Colonic mucosa (tissue), 4 donors: ENCODE measurements around the gene GAA. TPM values are rescaled to one million over a fixed set of nuclear protein-coding genes. Genes with fewer than 3 reads are reported as not detected.

Experiments used
- DNase-seq: peaks from one replicate; pipeline ENCODE4 v3.0.0-alpha.2; 2020
- H3K27ac ChIP-seq: fragments of 200-600 bp; one replicate; pipeline ENCODE4 v1.8.0; 2021
- H3K27me3 ChIP-seq: fragments of 200-600 bp; one replicate; pipeline ENCODE4 v1.8.0; 2021
- H3K36me3 ChIP-seq: fragments of 200-600 bp; one replicate; pipeline ENCODE4 v1.8.0; 2021
- H3K4me1 ChIP-seq: fragments of 200-600 bp; one replicate; pipeline ENCODE4 v1.8.0; 2021; ENCODE audit warnings: mild to moderate bottlenecking
- H3K4me3 ChIP-seq: fragments of 200-600 bp; one replicate; pipeline ENCODE4 v1.8.0; 2021
- H3K9ac ChIP-seq, 2 donors: one replicate each; pipeline ENCODE4 v1.7.0; 2013; ENCODE audit warnings: control low read depth in 2 of 2, low read depth in 2 of 2, low read length in 2 of 2
- H3K9me3 ChIP-seq: fragments of 200-600 bp; one replicate; pipeline ENCODE4 v1.8.0; 2021
- CTCF ChIP-seq: fragments of 200-600 bp; IDR thresholded peaks from one replicate; pipeline ENCODE4 v1.8.0; 2022; ENCODE audit warnings: antibody characterized with exemption, mild to moderate bottlenecking
- intact Hi-C: fragments of 100-400 bp; cut with DNase I; formaldehyde crosslinking; loops from one replicate; pipeline ENCODE4 v1.14.1; 2022
- total RNA-seq, 2 donors: library from RNA; stranded (reverse); fragmentation: NEBNext Ultra II Directional in 1 of 2; extraction: Animal tissue kit (Norgen Biotek cat#: 25700) in 1 of 2; gene quantifications; one replicate each; pipeline ENCODE4 v1.2.1, GENCODE V29; 2021
- donor health status: healthy.
- donor health status: DM: no; HTN: no; CAD: no.
- donor health status: DM: no; HTN: no; CAD: no.

GAA gene
- total RNA-seq, 2 donors from 2014 or later, result 34.0 to 59.4 TPM

- H3K36me3 ChIP-seq, result no peaks in the 10 kb centered on the region
- H3K27ac ChIP-seq, result no peak overlapping the region
- TF ChIP-seq CTCF, result no peak
Observed at GRCh38 chr17:80114758-80115157, 13.4 kb downstream of the GAA start.

GRCh38 chr17:80115159-80115558, 13.8 kb downstream of the GAA start:
- H3K9ac ChIP-seq, result no peak overlapping the region
- TF ChIP-seq CTCF, result no peak
- intact Hi-C loops, result no loop called here
- DNase-seq, result no peak
- H3K27me3 ChIP-seq, result no peaks in the 10 kb centered on the region
- no peaks in the 10 kb centered on the region for H3K9me3 ChIP-seq
- no peaks in the 10 kb centered on the region for H3K4me1 ChIP-seq
- no peak overlapping the region for H3K4me3 ChIP-seq
- no peaks in the 10 kb centered on the region for H3K36me3 ChIP-seq
- no peak overlapping the region for H3K27ac ChIP-seq

More at GRCh38 chr17:80114758-80115157, 13.4 kb downstream of the GAA start:
- no peak for DNase-seq
- H3K27me3 ChIP-seq, result no peaks in the 10 kb centered on the region
- no peak overlapping the region for H3K9ac ChIP-seq
- no peaks in the 10 kb centered on the region for H3K4me1 ChIP-seq
- H3K9me3 ChIP-seq, result no peaks in the 10 kb centered on the region
- H3K4me3 ChIP-seq, result no peak overlapping the region
- intact Hi-C loops, result no loop called here

GRCh38 chr17:80116276-80116920, 15.0 kb downstream of the GAA start:
- no peak overlapping the region for H3K4me3 ChIP-seq
- no peak overlapping the region for H3K9ac ChIP-seq
- DNase-seq, result no peak
- H3K36me3 ChIP-seq, result no peaks in the 10 kb centered on the region
- no peaks in the 10 kb centered on the region for H3K9me3 ChIP-seq
- H3K27me3 ChIP-seq, result no peaks in the 10 kb centered on the region
- intact Hi-C loops, result no loop called here
- no peak overlapping the region for H3K27ac ChIP-seq
- TF ChIP-seq CTCF, result no peak
- no peaks in the 10 kb centered on the region for H3K4me1 ChIP-seq

DNA sequence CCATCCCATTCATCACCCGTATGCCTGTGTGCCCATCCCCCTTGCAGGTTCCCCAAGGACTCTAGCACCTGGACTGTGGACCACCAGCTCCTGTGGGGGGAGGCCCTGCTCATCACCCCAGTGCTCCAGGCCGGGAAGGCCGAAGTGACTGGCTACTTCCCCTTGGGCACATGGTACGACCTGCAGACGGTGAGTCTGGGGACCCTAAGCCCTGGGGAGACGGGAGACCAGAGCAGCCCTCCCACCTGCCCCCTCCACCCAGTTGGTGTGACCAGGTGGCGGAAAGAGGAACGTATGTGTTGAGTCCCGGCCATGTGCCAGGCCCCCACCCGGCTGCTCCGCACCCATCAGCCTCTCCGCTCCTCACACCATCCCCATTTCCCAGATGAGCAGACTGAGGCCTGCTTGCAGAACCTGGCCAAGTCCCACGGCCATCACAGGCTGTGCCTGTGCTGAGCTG, 15.6 kb downstream of the GAA start:
- no peak for DNase-seq
- H3K36me3 ChIP-seq, result no peaks in the 10 kb centered on the region
- intact Hi-C loops, result no loop called here
- H3K4me3 ChIP-seq, result no peak overlapping the region
- no peaks in the 10 kb centered on the region for H3K4me1 ChIP-seq
- no peak overlapping the region for H3K27ac ChIP-seq
- H3K9ac ChIP-seq, result no peak overlapping the region
- TF ChIP-seq CTCF, result no peak
- no peaks in the 10 kb centered on the region for H3K27me3 ChIP-seq
- H3K9me3 ChIP-seq, result no peaks in the 10 kb centered on the region

GRCh38 chr17:80117491-80118401, 16.4 kb downstream of the GAA start:
- Histone ChIP-seq H3K4me1 (no peaks in the 10 kb centered on the region), H3K9me3 (no peaks in the 10 kb centered on the region), H3K27me3 (no peaks in the 10 kb centered on the region), H3K36me3 (no peaks in the 10 kb centered on the region), H3K4me3 (no peak overlapping the region), H3K9ac (no peak overlapping the region), H3K27ac (no peak overlapping the region)
- intact Hi-C loops, result no loop called here
- TF ChIP-seq CTCF, result no peak
- DNase-seq, result no peak
